HTERT RPE-1 (cell line): ENCODE results near the gene RPS6KA5.

Source experiments
- in situ Hi-C: fragments of 300-500 bp; cut with MboI; formaldehyde crosslinking; loops from 4 replicates; pipeline ENCODE4 v1.14.3; 2020; ENCODE audit warnings: low sequenced_read_pairs

The RPS6KA5 gene

DNA sequence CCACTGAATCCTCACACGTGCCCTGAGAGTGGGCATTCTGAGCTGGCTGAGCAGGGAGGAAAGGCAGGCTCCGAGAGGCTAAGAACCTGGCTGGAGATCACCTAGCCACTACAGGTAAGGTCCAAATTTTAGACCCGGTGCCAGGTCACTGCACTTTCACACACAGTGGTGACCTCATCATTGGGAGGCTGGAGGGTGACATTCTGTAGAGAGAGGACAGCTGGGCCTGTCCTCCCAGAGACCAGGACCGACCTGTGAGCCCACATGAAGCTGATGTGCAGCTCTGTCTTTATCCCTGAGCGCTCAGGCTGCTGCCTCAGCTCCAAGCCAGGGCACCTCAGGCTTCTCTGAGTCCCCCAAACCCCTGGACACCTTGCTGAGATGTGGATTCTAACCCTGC lies 248.3 kb downstream of the RPS6KA5 start:
- in situ Hi-C loops = no loop called here

DNA sequence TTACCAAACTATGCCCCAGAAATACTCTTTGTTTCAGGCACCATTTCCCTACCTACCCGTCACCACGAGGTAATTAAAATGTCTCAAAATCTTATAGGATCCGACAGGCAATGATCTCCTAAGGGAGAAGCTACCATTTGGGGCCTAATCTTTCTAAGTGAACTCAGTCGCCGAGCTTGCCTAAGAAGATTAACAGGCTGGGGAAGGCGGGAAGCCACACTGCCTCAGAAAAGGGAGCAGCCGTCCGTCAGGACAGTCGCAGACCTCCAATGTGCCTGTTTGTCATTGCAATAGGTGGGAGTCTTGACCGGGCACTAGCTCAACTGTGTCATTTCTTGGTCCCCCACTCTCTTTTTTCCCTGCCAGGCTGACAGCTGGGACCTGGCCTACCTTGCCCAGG lies 248.8 kb downstream of the RPS6KA5 start:
- in situ Hi-C loops = no loop called here

- in situ Hi-C loops = no loop called here
Measured at GRCh38 chr14:90810806-90811205, 249.6 kb downstream of the RPS6KA5 start.

DNA sequence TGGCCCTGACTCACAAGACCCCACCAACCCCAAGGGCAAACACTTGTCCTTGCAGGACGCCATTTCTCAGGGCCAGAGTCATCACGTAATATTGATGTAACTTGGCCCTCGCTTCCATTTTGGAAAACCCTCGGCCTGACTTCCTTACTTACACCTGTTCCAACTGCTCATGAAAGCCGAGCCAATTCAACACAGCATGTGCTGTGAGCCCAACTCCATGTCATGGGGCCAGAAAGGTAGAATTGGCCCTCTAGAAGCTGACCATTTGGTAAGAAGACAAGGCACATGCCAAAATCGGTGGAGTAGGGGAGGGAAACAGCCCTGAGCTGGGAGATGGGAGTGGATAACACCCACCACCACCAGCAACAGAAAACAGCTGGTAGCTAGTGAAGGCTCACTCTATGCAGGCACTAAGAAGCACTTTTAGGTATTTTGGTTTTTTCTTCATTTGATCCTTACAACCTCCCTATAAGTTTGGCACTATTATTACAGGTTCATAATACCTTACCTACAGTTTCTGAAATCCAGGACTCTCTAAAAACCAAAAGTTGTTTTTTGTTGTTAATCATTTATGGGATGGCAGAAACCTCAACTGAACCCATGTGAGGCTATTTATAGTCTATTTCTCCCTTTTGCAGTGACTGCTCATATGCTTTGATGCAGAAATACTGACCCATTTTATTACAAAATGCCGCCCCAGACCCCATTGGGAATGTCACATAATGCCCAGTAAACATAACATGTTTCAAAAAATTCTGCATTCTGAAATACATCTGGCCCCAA lies 250.7 kb downstream of the RPS6KA5 start:
- in situ Hi-C loops = no loop called here

DNA sequence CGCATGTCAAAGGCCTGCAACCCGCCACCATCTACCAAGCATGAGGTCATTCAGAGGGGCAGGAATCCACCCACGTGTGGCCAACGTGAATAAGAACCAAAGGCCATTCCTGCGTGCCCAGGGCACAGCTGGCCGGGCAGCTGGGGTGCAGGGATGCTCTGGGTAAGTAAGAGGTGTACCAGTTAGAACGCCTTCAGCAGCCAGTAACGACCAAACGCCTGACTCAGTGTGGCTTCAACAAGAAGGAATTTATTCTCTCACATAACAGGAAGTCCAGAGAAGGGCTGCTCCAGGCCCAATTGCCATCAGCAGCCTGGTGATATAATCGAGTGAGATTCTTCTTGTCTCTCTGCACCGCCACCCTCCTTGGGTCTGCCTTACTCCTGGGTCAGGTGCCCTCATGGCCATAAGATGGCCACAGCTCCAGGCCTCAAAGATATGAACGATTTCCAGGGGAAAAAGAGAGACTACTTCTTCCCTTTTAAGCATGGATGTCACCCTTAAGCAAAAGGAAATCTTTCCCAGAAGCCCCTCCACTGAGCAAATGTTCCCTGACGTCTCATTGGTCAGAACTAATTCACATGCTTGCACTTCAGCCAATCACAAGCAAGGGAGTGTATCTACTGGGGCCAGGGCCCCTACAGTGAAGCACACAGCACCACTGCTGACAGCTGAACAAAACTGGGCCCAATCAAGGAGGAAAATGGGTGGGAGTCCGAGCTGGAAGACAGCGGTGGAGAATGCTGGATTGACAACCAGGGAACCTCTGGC lies 251.5 kb downstream of the RPS6KA5 start:
- in situ Hi-C loops = no loop called here

DNA sequence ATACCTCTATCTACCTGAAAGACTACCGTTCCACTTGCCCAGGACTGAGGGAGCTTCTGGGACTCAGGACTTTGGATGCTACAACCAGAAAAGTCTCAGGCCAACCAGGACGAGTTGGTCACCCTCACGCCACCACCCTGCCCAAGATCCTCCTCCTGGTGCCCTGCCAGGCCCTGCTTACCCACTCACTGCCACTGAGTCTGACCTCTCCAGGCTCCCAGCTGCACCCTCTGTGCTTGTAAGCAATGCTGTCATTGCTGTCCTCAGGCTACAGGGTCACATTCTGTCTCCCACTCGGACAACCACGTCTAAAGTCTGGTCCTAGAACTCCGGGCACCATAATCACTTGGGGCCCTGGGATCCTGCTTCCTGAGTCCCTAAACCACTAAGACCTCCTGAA lies 253.4 kb downstream of the RPS6KA5 start:
- in situ Hi-C loops = no loop called here

DNA sequence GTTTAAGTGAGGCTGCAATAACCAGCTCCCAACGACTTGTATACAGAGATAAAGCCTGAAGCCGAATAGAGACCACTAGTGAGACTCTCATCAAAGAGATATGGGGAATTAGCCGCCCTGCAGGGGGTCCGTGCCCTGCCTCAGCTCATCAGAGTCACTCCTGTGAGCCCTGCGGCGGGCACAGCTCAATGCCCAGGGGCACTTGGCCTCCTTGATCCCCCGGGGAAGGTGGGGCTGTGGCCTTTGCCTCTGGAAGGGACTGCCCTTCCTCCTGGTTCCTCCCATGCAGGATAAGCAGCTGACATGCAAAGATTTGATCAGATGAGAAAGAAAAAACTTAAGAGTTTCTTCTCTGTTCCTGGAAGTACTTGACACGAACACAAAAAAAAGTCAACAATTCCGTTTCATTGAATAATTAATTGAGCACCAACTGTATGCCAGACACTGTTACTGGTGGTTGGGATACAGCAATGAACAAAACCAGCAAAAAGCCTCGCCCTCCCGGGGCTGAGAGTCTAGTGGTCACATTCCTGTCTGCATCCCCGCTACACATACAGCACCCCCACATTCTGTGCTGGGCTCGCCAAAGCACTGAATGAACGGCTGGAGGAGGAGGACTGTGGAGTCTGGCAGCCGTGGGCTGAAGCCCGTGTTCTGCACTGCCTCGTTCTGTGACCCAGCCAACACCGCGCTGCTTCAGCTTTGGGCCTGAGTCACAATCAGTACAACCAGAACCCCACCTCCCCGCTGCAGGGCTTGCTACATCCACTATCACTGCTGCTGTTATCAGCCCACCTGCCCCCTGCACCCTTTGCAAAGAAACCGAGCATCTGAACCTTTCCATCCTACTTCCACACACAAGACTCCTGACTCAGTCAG lies 254.5 kb downstream of the RPS6KA5 start:
- in situ Hi-C loops = no loop called here

DNA sequence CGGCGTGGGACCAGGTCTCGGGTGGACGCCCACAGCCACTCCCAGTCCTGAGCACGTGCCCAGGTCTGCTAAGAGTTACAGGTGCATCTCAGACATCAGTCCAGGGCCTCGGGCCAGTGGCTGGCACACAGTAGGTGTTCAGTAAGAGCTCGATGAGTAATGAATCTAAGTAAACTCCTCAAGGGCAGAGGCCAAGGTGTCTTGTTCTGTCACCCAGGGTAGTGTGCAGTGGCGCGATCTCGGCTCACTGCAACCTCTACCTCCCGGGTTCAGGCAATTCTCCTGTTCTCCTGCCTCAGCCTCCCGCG lies 255.4 kb downstream of the RPS6KA5 start:
- in situ Hi-C loops = no loop called here

GRCh38 chr14:90804292-90805083 lies 256.0 kb downstream of the RPS6KA5 start:
- in situ Hi-C loops = no loop called here

- in situ Hi-C loops = no loop called here
Measured at GRCh38 chr14:90803249-90803648, 257.2 kb downstream of the RPS6KA5 start.

- in situ Hi-C loops = no loop called here
Measured at GRCh38 chr14:90799420-90799819, 261.0 kb downstream of the RPS6KA5 start.

DNA sequence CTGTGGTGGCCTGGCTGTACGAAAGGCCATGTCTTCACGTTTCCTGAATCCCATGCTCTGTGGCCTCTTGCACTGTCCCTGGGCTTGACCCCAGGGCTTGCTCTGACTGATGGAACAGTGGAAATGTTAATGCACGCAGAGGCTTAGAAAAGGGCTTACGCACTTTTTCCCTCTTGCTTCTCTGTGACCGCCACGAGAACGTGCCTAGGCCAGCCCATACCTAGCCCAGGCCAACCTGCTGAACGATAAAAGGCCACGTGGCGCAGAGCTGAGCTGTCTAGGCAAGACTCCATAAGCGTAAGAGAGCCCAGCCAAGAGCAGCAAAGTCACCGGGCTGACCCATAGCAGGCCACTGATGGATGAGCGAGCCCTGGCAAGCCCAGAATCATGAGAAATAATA lies 262.5 kb downstream of the RPS6KA5 start:
- in situ Hi-C loops = no loop called here
